MCF 10A (cell line): ENCODE data around the gene EMC7. TPM values are rescaled to one million over a fixed set of nuclear protein-coding genes. Genes with fewer than 3 reads are reported as not detected.

ENCODE experiments used
- Bru-seq: library from RNA; stranded (reverse); fragments of 400-500 nt; gene quantifications from one replicate; lab custom pipeline; 2021; lab: Mats Ljungman, UMichigan
- BruChase-seq, 2 experiments: library from RNA; stranded (reverse); fragments of 400-500 nt; gene quantifications; one replicate each; lab custom pipeline; 2021; lab: Mats Ljungman, UMichigan
- BruUV-seq: library from RNA; stranded (reverse); fragments of 400-500 nt; replicated peaks from 2 replicates; lab custom pipeline; 2021; lab: Mats Ljungman, UMichigan
- CTCF ChIA-PET: fragments of 300-600 bp; sonication (Branson Sonifier 250); formaldehyde crosslinking; extraction: SDS; loops from one replicate; lab custom pipeline; 2021; ENCODE audit warnings: antibody characterized with exemption, inconsistent platforms; lab: Yijun Ruan, JAX
- POLR2A ChIA-PET: fragments of 300-600, 350-650 bp; sonication (Branson Sonifier 250); formaldehyde crosslinking; extraction: SDS; loops from one replicate; lab custom pipeline; 2020; ENCODE audit warnings: antibody characterized with exemption, inconsistent platforms; lab: Yijun Ruan, JAX
- DNase-seq: peaks from one replicate; pipeline ENCODE4 v3.0.0-alpha.2; 2018; ENCODE audit not compliant: unreplicated experiment
- H3K27ac Mint-ChIP-seq: one replicate; pipeline ENCODE4 v1.8.0; 2022; ENCODE audit warnings: mild to moderate bottlenecking, low read depth, mixed read lengths; ENCODE audit not compliant: unreplicated experiment
- H3K27me3 Mint-ChIP-seq: one replicate; pipeline ENCODE4 v1.8.0; 2022; ENCODE audit warnings: mixed read lengths; ENCODE audit not compliant: insufficient read depth, unreplicated experiment
- H3K36me3 Mint-ChIP-seq: one replicate; pipeline ENCODE4 v1.8.0; 2022; ENCODE audit warnings: mild to moderate bottlenecking, moderate library complexity, mixed read lengths; ENCODE audit not compliant: insufficient read depth, unreplicated experiment
- H3K4me1 Mint-ChIP-seq: one replicate; pipeline ENCODE4 v1.8.0; 2022; ENCODE audit warnings: mixed read lengths; ENCODE audit not compliant: insufficient read depth, unreplicated experiment
- H3K4me3 Mint-ChIP-seq: one replicate; pipeline ENCODE4 v1.8.0; 2022; ENCODE audit warnings: mild to moderate bottlenecking, moderate library complexity, mixed read lengths; ENCODE audit not compliant: unreplicated experiment
- H3K9me3 Mint-ChIP-seq: one replicate; pipeline ENCODE4 v1.8.0; 2022; ENCODE audit warnings: mixed read lengths; ENCODE audit not compliant: unreplicated experiment
- intact Hi-C: fragments of 100-400 bp; cut with micrococcal nuclease; formaldehyde crosslinking; loops from 2 replicates; pipeline ENCODE4 v1.14.1; 2022
- long read RNA-seq: library from polyadenylated mRNA; stranded (forward); transcript quantifications from one replicate; pipeline ENCODE4 v2.0.0, GENCODE V29; 2022
- total RNA-seq: library from RNA; stranded (reverse); gene quantifications from 2 replicates; pipeline ENCODE4 v1.2.3, GENCODE V29; 2022
- TF ChIP-seq, protein P1 (sequence below): fragments of 200-600 bp; IDR thresholded peaks from one replicate; pipeline ENCODE4 v1.8.0; 2022; ENCODE audit warnings: antibody characterized with exemption, mild to moderate bottlenecking; ENCODE audit not compliant: unreplicated experiment

EMC7 gene
- total RNA-seq (98.2 and 134 TPM in 2 replicates), Bru-seq, nascent RNA (percentile 78 among the genes with signal in this experiment), BruChase-seq, experiment 1, labeled RNA remaining after a 6-hour chase (percentile 87 among the genes with signal in this experiment), BruChase-seq, experiment 2, labeled RNA remaining after a 2-hour chase (percentile 74 among the genes with signal in this experiment)
- long read RNA-seq, transcript EMC7-201 (5 exons, 1,155 nt) = major isoform, 52 of 60 reads
- long read RNA-seq, partial matches to known transcripts = 0 of 60 reads
- long read RNA-seq, other reads (novel, unspliced or antisense) = 4 of 60 reads

DNA sequence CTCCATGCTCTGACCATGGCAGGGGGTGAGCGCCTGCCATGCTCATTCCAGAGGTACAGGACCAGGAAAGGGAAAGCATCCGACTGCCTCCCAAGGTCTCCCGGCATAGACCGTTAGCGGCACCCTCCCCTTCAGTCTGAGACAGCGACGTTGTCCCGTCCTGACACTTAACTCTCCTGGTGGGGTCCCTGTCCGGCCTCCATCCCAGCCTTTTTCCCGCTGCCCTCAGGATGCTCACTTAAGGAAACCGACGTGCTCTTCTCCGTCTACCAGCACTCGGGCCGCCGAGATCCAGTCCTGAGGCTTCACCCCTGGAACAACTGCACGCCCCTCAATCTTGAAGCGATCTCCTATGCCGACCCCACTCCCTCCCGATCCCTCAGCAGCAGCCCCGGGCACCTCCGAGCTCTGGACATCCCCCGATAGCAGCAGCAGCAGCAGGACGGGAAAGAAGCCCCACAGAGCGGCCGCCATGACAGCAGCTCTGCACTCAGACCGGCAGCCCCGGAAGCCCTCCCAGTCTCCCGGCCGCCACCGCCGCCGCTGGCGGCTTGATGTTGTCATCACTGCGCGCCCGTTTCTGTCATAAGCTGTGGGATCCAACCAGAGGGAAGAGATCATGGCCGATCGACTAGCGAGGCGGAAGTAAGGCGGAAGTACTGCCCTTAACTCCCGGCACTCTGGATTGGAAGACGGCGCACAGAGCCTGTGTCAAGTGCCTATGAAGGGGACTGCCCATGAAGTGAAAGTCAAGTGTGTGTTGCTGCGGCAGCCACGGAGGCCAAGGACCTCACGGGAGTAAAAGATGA, at the start of gene EMC7, which contains the start of gene PGBD4:
EMC7 (minus strand) TSS at position 497 of the 809 bp plus-strand sequence; CDS start at position 474, 23 bp downstream.
PGBD4 (plus strand) TSS at position 718 of the 809 bp plus-strand sequence. CDS start 449 bp downstream, outside the sequence.
- Mint-ChIP-seq H3K4me3 (peak within 1 kb of the TSS; percentile 98), H3K4me1 (peaks cover 5% of the 10 kb centered on the region), H3K27me3 (no peaks in the 10 kb centered on the region), H3K9me3 (no peaks in the 10 kb centered on the region), H3K36me3 (peaks cover 21% of the 10 kb centered on the region), H3K27ac (peak within 1 kb of the TSS; percentile 99)
- ChIA-PET POLR2A (interaction anchor here (0.7 to 3.6 kb wide), 21 partner anchors 9 to 482 kb away, joined by 3 to 25 read pairs (median 4); partner anchors contain the start of genes EMC4, GOLGA8B, KATNBL1 and NOP10), CTCF (interaction anchor here (0.6 to 1.7 kb wide), 7 partner anchors 9 to 335 kb away, joined by 3 to 5 read pairs (median 4); no protein-coding TSS in a partner anchor)
- DNase-seq = peak; percentile 99
- intact Hi-C loops = no loop called here
- TF ChIP-seq, protein P1, sequence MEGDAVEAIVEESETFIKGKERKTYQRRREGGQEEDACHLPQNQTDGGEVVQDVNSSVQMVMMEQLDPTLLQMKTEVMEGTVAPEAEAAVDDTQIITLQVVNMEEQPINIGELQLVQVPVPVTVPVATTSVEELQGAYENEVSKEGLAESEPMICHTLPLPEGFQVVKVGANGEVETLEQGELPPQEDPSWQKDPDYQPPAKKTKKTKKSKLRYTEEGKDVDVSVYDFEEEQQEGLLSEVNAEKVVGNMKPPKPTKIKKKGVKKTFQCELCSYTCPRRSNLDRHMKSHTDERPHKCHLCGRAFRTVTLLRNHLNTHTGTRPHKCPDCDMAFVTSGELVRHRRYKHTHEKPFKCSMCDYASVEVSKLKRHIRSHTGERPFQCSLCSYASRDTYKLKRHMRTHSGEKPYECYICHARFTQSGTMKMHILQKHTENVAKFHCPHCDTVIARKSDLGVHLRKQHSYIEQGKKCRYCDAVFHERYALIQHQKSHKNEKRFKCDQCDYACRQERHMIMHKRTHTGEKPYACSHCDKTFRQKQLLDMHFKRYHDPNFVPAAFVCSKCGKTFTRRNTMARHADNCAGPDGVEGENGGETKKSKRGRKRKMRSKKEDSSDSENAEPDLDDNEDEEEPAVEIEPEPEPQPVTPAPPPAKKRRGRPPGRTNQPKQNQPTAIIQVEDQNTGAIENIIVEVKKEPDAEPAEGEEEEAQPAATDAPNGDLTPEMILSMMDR = no peak
- BruUV-seq = TSS peak; percentile 52

DNA sequence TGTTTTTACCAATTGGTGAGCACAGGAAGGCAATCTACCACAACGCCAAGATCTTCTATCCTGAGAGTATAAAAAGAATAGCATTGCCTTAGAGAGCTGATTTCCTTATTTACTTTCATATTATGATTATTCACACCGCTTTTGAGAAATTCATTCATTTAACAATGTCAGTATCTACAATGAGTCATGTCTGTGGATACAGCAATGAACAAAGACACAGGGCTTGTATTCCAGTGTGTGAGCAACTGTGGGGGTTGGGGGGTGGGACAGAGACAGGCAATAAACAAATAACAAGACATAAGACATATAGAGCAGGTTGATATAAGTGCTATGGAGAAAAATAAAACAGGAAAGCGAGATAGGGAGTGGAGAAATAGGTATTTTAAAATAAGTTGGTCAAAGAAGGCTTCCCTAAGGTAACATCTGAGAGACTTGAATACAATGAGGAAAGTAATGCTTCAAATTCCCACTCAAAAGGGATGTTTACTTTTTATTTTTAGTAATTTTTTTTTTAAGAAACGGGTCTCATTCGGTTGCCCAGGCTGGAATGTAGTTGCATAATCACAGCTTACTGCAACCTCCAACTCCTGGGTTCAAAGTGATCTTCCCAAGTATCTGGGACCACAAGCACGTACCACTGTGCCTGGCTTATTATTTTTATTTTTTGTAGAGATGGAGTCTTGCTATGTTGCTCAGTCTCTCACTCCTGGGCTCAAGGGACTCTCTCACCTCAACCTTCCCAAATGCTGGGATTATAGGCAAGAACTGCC, 45.9 kb upstream of the EMC7 start:
- Mint-ChIP-seq H3K4me3 (no peak overlapping the region), H3K27me3 (no peaks in the 10 kb centered on the region), H3K4me1 (peaks cover 5% of the 10 kb centered on the region), H3K9me3 (no peaks in the 10 kb centered on the region), H3K27ac (no peak overlapping the region), H3K36me3 (peaks cover 71% of the 10 kb centered on the region)
- CTCF ChIA-PET = interaction anchor here (0.7 kb wide), 1 partner anchor 667 kb away, joined by 3 read pairs; no protein-coding TSS in a partner anchor
- intact Hi-C loops = no loop called here
- TF ChIP-seq, protein P1 = no peak
- no TSS peak for BruUV-seq
- peak; percentile 44 for DNase-seq
- POLR2A ChIA-PET = interaction anchor here (0.7 kb wide), 1 partner anchor 438 kb away, joined by 3 read pairs; no protein-coding TSS in a partner anchor

DNA sequence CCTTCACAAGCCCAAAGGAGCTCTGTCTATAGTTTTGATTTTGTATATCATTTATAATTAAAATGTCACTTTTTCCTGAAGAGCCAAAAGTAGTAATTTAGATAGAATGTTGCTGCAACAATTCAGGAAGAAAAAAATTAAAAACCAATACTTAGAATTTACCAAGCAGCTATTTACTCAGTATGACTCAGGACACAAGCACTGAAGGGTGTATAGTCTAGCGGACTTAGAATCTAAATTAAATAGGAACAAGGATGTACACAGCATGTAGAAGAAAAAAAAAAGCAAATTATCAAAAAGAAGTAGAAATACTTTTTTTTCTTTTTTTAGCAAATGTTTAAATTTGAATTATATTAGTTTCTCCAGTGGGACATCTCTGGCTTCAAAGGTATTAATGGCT, 31.8 kb upstream of the EMC7 start:
- Mint-ChIP-seq H3K9me3 (no peaks in the 10 kb centered on the region), H3K4me1 (no peaks in the 10 kb centered on the region), H3K27me3 (no peaks in the 10 kb centered on the region), H3K27ac (no peak overlapping the region), H3K4me3 (no peak overlapping the region), H3K36me3 (peaks cover 11% of the 10 kb centered on the region)
- BruUV-seq = no TSS peak
- TF ChIP-seq, protein P1 = no peak
- intact Hi-C loops = no loop called here
- POLR2A ChIA-PET = interaction anchor here (0.9 kb wide), 1 partner anchor 57 kb away, joined by 3 read pairs; no protein-coding TSS in a partner anchor
- no peak for DNase-seq
- CTCF ChIA-PET = interaction anchor here (0.6 to 0.7 kb wide), 2 partner anchors 15 to 23 kb away, joined by 3 to 5 read pairs; no protein-coding TSS in a partner anchor
